HepG2 (cell line): ENCODE results near the gene FXYD5. TPM values are rescaled to one million over a fixed set of nuclear protein-coding genes. Genes with fewer than 3 reads are reported as not detected.

Experiments
- AHR ChIP-seq: IDR thresholded peaks from 2 replicates; pipeline ENCODE4 v1.6.1; 2018; ENCODE audit warnings: missing genetic modification reagents, missing compliant biosample characterization
- ETS1 ChIP-seq: sonication (generic); formaldehyde crosslinking; IDR thresholded peaks from 2 replicates; pipeline ENCODE4 v1.4.0; 2020; ENCODE audit warnings: missing genetic modification reagents
- HOXA5 ChIP-seq: sonication (generic); formaldehyde crosslinking; IDR thresholded peaks from 2 replicates; pipeline ENCODE4 v1.4.0; 2020; ENCODE audit warnings: missing genetic modification reagents
- IRF1 ChIP-seq: sonication (generic); formaldehyde crosslinking; IDR thresholded peaks from 2 replicates; pipeline ENCODE4 v1.4.0; 2020; ENCODE audit warnings: low read depth, mild to moderate bottlenecking, missing genetic modification reagents
- KLF11 ChIP-seq: IDR thresholded peaks from 2 replicates; pipeline ENCODE4 v1.6.1; 2016; ENCODE audit warnings: missing compliant biosample characterization
- MED1 ChIP-seq: sonication (generic); formaldehyde crosslinking; IDR thresholded peaks from 2 replicates; pipeline ENCODE4 v1.4.0; 2020; ENCODE audit warnings: missing genetic modification reagents
- NCOA5 ChIP-seq: sonication (generic); formaldehyde crosslinking; IDR thresholded peaks from 2 replicates; pipeline ENCODE4 v1.4.0; 2020; ENCODE audit warnings: missing genetic modification reagents
- PBX2 ChIP-seq: IDR thresholded peaks from 2 replicates; pipeline ENCODE4 v1.6.1; 2016; ENCODE audit warnings: control low read depth
- PCBP2 ChIP-seq: fragments of 200-400 bp; formaldehyde crosslinking; optimal IDR thresholded peaks from 2 replicates; pipeline ENCODE3; 2018; ENCODE audit warnings: low read length, low read depth; ENCODE audit not compliant: poor library complexity, severe bottlenecking
- PPARG ChIP-seq: conservative IDR thresholded peaks from 2 replicates; pipeline ENCODE4 v1.6.1; 2016; ENCODE audit warnings: missing biosample characterization, missing genetic modification reagents
- PRDM15 ChIP-seq: sonication (generic); formaldehyde crosslinking; IDR thresholded peaks from 2 replicates; pipeline ENCODE4 v1.4.0; 2020; ENCODE audit warnings: missing genetic modification reagents
- RFXANK ChIP-seq: IDR thresholded peaks from 2 replicates; pipeline ENCODE4 v1.6.1; 2016
- SMC3 ChIP-seq: IDR thresholded peaks from 2 replicates; pipeline ENCODE4 v1.6.1; 2011; ENCODE audit warnings: low read length, improper control_type of control experiment
- TAF15 ChIP-seq: fragments of 200-400 bp; formaldehyde crosslinking; IDR thresholded peaks from one replicate; pipeline ENCODE4 v1.6.1; 2018; ENCODE audit warnings: mild to moderate bottlenecking, low read depth, low read length; ENCODE audit not compliant: poor library complexity, severe bottlenecking
- ZKSCAN8 ChIP-seq: IDR thresholded peaks from 2 replicates; pipeline ENCODE4 v1.6.1; 2016; ENCODE audit warnings: borderline replicate concordance, missing genetic modification reagents, missing compliant biosample characterization
- ZNF292 ChIP-seq: sonication (generic); formaldehyde crosslinking; IDR thresholded peaks from 2 replicates; pipeline ENCODE4 v1.8.1; 2022; ENCODE audit warnings: mild to moderate bottlenecking, low read depth, missing genetic modification reagents, borderline replicate concordance
- ZNF33A ChIP-seq: sonication (generic); formaldehyde crosslinking; IDR thresholded peaks from 2 replicates; pipeline ENCODE4 v1.5.1; 2020; ENCODE audit warnings: missing genetic modification reagents, mild to moderate bottlenecking, moderate library complexity, borderline replicate concordance
- ZNF687 ChIP-seq: sonication (generic); formaldehyde crosslinking; IDR thresholded peaks from 2 replicates; pipeline ENCODE4 v1.5.1; 2020; ENCODE audit warnings: mild to moderate bottlenecking, missing genetic modification reagents, moderate library complexity
- ZNF709 ChIP-seq: sonication (generic); formaldehyde crosslinking; IDR thresholded peaks from 2 replicates; pipeline ENCODE4 v1.5.0; 2020; ENCODE audit warnings: mild to moderate bottlenecking, missing genetic modification reagents
- polyA plus RNA-seq, 8 experiments: library from polyadenylated mRNA; depleted of rRNA in 3 of 8; stranded (reverse) in 7 of 8; unstranded in 1 of 8; fragments of >200 nt; fragmentation: Illumina TruSeq in 4 of 8; extraction: Trizol in 4 of 8; gene quantifications; 2 replicates each; pipeline versions ENCODE4 v1.2.1 to v1.2.3, GENCODE V29; 2011 to 2016; ENCODE audit warnings: low read depth in 4 of 8, missing spikeins in 1 of 8, mixed read lengths in 1 of 8; ENCODE audit not compliant: insufficient read depth in 1 of 8
- total RNA-seq, 5 experiments: library from RNA; depleted of rRNA; stranded (reverse); fragments of >200 nt; fragmentation: Illumina TruSeq; extraction: Trizol; gene quantifications; 2 replicates each; pipeline ENCODE4 v1.2.3, GENCODE V29; 2016; ENCODE audit warnings: low read depth in 1 of 5

Gene FXYD5
- total and polyA plus RNA-seq, 2 of the 13 experiments (the other 11 are each of a cell fraction or from before 2014, with no cell fraction given) = 0.65 TPM; not detected in 1

GRCh38 chr19:35135389-35135909, 19.1 kb upstream of the FXYD5 start (continued):
- no peak for TF ChIP-seq TAF15
- TF ChIP-seq ETS1 (CRISPR knock-in tag) = no peak
- peak; percentile 49; the same call in 1 of the 2 replicates for TF ChIP-seq PPARG (CRISPR knock-in tag)
- no peak for TF ChIP-seq NCOA5 (CRISPR knock-in tag)
- no peak for TF ChIP-seq RFXANK (CRISPR knock-in tag)
- peak; percentile 88 for TF ChIP-seq ZNF687 (CRISPR knock-in tag)
- peak; percentile 47; the same call in 1 of the 2 replicates for TF ChIP-seq ZKSCAN8 (CRISPR knock-in tag)
- TF ChIP-seq HOXA5 (CRISPR knock-in tag) = peak; percentile 57; the same call in 1 of the 2 replicates
- TF ChIP-seq KLF11 (CRISPR knock-in tag) = no peak
- TF ChIP-seq SMC3 = peak; percentile 60
- peak; percentile 46; the same call in 1 of the 2 replicates for TF ChIP-seq ZNF33A (CRISPR knock-in tag)
- TF ChIP-seq PBX2 (CRISPR knock-in tag) = no peak
- no peak for TF ChIP-seq ZNF709 (CRISPR knock-in tag)
- no peak for TF ChIP-seq PRDM15 (CRISPR knock-in tag)
- TF ChIP-seq IRF1 (CRISPR knock-in tag) = no peak
- TF ChIP-seq PCBP2 = no peak
- peak; percentile 78; the same call in 1 of the 2 replicates for TF ChIP-seq MED1 (CRISPR knock-in tag)
- TF ChIP-seq ZNF292 (CRISPR knock-in tag) = 0 out of 2 replicates have a peak, but pooled peaks have one; percentile 17
- TF ChIP-seq AHR (CRISPR knock-in tag) = 0 out of 2 replicates have a peak, but pooled peaks have one; percentile 39
